Measurements from ENCODE around the gene MGAT4D.
"Not testable (repeated sequence)": the region's sequence is repeated elsewhere in the genome, so short reads cannot be mapped to it uniquely, and the experiment has no call there.

Gene MGAT4D

DNA sequence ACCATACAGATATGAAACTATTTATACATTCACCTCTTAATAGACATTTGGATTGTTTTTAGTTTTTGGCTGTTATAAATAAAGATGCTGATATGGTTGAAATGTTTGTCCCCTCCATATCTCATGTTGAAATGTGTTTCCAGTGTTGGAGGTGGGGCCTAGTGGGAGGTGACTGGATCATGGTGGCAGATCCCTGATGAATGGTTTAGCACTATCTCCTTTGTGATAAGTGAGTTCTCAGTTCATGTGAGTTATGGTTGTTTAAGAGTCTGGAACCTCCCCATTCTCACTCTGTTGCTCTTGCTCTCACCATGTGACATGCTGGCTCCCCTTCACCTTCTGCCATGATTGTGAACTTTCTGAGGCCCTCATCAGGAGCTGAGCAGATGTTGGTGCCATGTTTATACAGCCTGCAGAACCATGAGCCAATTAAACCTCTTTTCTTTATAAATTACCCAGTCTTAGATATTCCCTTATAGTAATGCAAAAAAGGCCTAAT, 58.4 kb downstream of the MGAT4D start:
- no peak for DNase-seq (ENCODE audit: low read depth in 2 of 2)

DNA sequence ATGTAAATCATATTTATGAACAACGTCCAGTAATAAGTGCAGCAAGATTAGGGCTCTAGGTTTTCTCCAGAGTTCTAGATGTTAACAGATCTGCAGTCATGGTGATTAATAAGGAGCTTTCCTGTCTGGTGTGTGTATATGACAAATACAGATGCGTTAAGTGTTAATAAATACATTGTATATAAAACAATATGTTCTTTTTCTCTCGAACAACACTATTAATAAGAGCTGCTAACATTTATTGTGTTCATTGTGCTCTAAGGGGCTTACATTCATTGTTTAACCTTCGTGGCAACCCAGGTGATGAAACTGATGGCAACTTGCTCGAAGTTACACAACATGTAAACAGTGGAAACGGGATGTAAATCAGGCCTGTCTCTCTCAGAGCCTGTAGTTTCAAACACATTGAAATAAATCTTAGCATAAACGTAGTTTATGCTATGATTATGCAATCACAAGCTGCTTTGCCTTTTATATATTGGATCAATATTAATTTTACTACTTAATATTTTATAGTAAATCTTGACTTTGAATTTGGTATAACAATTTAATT, 70.1 kb downstream of the MGAT4D start:
- no peak for DNase-seq (ENCODE audit: low read depth in 2 of 2)

- DNase-seq (ENCODE audit: low read depth in 2 of 2) = peak; percentile 23 to 53
These were observed 70.8 kb downstream of the MGAT4D start, which contains the start of gene CLGN for GRCh38 chr4:140427106-140427918. Gene CLGN, minus strand, starts transcription at chr4:140427648. Its CDS starts 14,570 bp downstream, at chr4:140413078.

- peak in 1 of 2 donors; percentile 0 for DNase-seq (ENCODE audit: low read depth in 2 of 2)
These were observed 71.4 kb downstream of the MGAT4D start for GRCh38 chr4:140426610-140427105.

GRCh38 chr4:140423106-140423505, 75.0 kb downstream of the MGAT4D start:
- no peak for DNase-seq (ENCODE audit: low read depth in 2 of 2)

- not testable (repeated sequence) for DNase-seq (ENCODE audit: low read depth in 2 of 2)
These were observed 84.7 kb downstream of the MGAT4D start for GRCh38 chr4:140413130-140413969.

GRCh38 chr4:140408974-140409373, 89.1 kb downstream of the MGAT4D start:
- DNase-seq (ENCODE audit: low read depth in 2 of 2) = no peak

- DNase-seq (ENCODE audit: low read depth in 2 of 2) = no peak
These were observed 91.8 kb downstream of the MGAT4D start for GRCh38 chr4:140406292-140406691.

DNA sequence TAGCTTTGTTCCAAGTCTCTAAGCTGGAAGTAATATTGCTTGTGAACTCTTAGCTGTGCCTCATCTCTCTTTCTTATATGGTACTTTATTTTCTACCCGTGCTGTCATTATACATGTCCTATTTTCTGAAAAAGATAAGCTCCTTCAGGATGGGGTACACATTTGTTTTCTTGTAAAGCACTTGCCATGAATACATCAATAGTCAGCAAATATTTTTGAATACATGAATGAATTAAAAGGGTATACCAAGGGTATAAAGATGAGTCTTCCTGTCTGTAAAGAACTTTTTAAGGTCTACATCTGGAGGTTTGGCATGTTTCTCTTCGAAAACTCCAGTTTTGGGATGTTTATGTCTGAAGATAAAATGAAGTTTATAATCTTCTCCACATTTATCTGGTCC, 98.0 kb downstream of the MGAT4D start:
- DNase-seq (ENCODE audit: low read depth in 2 of 2) = no peak

GRCh38 chr4:140395668-140396067, 102.4 kb downstream of the MGAT4D start:
- no peak for DNase-seq (ENCODE audit: low read depth in 2 of 2)

Measured in activated CD4-positive, alpha-beta T cell treated with anti-CD3 and anti-CD28 coated beads for 24 hours (primary cell).